ENCODE data around the gene SLC44A1. TPM values are rescaled to one million over a fixed set of nuclear protein-coding genes. Genes with fewer than 3 reads are reported as not detected.
"Not testable (repeated sequence)": the region's sequence is repeated elsewhere in the genome, so short reads cannot be mapped to it uniquely, and the experiment has no call there.

Gene SLC44A1
- polyA plus RNA-seq, 1 experiment: 6.6 TPM

DNA sequence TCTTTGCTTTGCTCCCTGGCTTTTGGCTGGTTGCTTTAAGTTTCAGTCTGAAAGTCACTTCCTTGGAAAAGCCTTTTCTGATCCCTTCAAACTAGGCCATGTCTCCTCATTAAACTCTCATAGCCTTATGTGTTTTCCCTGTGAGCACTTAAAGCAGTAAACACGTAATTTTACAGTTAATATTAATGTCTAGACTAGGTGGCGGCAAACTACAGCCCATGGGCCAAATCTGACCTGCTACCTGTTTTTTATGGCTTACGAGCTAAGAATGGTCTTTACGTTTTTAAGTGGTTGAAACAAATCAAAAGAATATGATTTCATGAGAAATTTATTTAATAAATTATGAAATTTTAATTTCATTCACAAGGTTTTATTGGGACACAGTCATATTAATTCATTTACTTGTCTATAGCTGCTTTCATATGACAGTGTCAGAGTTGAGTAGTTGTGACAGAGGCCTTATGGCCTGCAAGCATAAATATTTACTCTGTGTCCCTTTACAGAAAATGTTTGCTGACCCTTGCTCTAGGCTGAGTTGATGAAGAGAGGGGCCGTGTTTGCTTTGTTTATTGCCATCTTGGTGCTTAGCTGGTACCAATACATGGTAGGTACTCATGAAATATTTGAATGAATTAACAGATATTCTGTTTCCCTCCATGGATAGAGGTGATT is 7.4 kb downstream of the SLC44A1 start:
- ChIA-PET POLR2A (no interaction called here), CTCF (no interaction called here)
- TF ChIP-seq, protein P1, sequence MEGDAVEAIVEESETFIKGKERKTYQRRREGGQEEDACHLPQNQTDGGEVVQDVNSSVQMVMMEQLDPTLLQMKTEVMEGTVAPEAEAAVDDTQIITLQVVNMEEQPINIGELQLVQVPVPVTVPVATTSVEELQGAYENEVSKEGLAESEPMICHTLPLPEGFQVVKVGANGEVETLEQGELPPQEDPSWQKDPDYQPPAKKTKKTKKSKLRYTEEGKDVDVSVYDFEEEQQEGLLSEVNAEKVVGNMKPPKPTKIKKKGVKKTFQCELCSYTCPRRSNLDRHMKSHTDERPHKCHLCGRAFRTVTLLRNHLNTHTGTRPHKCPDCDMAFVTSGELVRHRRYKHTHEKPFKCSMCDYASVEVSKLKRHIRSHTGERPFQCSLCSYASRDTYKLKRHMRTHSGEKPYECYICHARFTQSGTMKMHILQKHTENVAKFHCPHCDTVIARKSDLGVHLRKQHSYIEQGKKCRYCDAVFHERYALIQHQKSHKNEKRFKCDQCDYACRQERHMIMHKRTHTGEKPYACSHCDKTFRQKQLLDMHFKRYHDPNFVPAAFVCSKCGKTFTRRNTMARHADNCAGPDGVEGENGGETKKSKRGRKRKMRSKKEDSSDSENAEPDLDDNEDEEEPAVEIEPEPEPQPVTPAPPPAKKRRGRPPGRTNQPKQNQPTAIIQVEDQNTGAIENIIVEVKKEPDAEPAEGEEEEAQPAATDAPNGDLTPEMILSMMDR (IDR thresholded peaks at IDR 0.05; ENCODE audit: insufficient read depth, low read depth, low read length): no peak
- Histone ChIP-seq H3K36me3 (ENCODE audit: control insufficient read depth, insufficient read depth, low read length) (no peaks in the 10 kb centered on the region), H3K4me3 (ENCODE audit: low read depth, low read length) (no peak overlapping the region), H3K27me3 (ENCODE audit: control insufficient read depth, insufficient read depth, low read length) (no peaks in the 10 kb centered on the region)
- DNase-seq (ENCODE audit: low read depth): no peak

DNA sequence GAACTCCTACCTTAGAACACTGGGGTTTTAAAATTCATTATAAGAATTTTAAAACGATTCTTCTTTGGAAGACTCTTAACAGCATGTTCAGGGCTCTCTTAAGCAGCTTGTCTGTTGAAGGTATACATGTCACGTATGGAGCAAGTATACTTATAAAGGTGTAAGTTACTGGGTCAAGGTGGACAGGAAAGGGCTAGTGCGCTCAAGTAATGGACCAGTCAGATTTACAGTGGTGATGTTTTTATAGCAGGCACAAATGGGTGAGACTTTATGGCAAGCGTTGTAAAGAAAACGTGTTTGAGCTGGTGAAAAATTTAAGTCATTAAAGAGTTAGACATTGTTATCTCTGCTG is 7.9 kb downstream of the SLC44A1 start:
- ChIA-PET CTCF (no interaction called here), POLR2A (no interaction called here)
- Histone ChIP-seq H3K27me3 (ENCODE audit: control insufficient read depth, insufficient read depth, low read length) (no peaks in the 10 kb centered on the region), H3K4me3 (ENCODE audit: low read depth, low read length) (no peak overlapping the region), H3K36me3 (ENCODE audit: control insufficient read depth, insufficient read depth, low read length) (no peaks in the 10 kb centered on the region)
- TF ChIP-seq, protein P1 (IDR thresholded peaks at IDR 0.05; ENCODE audit: insufficient read depth, low read depth, low read length): no peak
- DNase-seq (ENCODE audit: low read depth): no peak

DNA sequence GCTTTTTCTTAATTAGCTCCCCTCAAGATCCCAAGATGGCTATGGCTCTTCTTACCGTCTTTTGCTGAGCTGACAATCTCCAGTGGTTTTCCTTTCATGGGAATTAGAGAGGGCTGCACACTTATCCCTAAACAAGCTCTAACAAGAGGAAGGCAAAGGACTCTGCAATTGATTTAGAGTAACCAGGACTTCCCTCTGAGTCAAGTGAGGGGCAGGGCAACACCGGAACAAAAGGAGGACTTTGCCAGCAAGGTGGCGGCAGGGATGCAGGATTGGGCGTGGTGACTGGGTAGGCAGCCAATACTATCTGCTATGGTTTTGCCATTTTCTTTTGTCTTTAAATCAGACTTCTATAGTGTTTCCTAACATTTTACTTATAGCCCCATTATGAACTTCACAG is 9.8 kb downstream of the SLC44A1 start:
- no peak for DNase-seq (ENCODE audit: low read depth)
- H3K4me3 ChIP-seq (ENCODE audit: low read depth, low read length): no peak overlapping the region
- H3K36me3 ChIP-seq (ENCODE audit: control insufficient read depth, insufficient read depth, low read length): no peaks in the 10 kb centered on the region
- TF ChIP-seq, protein P1 (IDR thresholded peaks at IDR 0.05; ENCODE audit: insufficient read depth, low read depth, low read length): no peak
- ChIA-PET POLR2A (no interaction called here), CTCF (interaction anchor here (1.2 kb wide), 2 partner anchors 84 to 161 kb away, joined by 3 read pairs; no protein-coding TSS in a partner anchor)
- no peaks in the 10 kb centered on the region for H3K27me3 ChIP-seq (ENCODE audit: control insufficient read depth, insufficient read depth, low read length)

DNA sequence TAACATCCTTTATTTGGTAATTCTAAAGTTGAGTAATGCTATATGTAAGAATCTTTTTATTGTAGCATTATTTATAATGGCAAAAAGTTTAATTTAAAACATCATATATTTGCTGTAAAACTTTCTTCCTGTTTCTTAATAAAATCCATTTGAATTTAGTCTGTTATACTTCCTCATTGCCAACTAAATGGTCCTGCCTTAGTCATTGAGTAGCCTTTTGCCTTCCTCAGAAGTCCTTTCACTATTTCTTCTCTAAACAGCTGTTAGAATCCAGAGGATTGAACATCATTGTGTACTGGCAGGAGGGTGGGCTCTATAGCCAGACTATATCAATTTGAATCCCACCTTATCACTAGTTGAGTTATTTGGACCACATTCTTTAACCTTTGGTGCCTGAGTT is 11.0 kb downstream of the SLC44A1 start:
- ChIA-PET POLR2A (no interaction called here), CTCF (interaction anchor here (1.2 to 2.4 kb wide), 2 partner anchors 9 to 82 kb away, joined by 3 to 13 read pairs; no protein-coding TSS in a partner anchor)
- DNase-seq (ENCODE audit: low read depth): no peak
- TF ChIP-seq, protein P1 (IDR thresholded peaks at IDR 0.05; ENCODE audit: insufficient read depth, low read depth, low read length): no peak
- no peaks in the 10 kb centered on the region for H3K36me3 ChIP-seq (ENCODE audit: control insufficient read depth, insufficient read depth, low read length)
- H3K4me3 ChIP-seq (ENCODE audit: low read depth, low read length): no peak overlapping the region
- no peaks in the 10 kb centered on the region for H3K27me3 ChIP-seq (ENCODE audit: control insufficient read depth, insufficient read depth, low read length)

DNA sequence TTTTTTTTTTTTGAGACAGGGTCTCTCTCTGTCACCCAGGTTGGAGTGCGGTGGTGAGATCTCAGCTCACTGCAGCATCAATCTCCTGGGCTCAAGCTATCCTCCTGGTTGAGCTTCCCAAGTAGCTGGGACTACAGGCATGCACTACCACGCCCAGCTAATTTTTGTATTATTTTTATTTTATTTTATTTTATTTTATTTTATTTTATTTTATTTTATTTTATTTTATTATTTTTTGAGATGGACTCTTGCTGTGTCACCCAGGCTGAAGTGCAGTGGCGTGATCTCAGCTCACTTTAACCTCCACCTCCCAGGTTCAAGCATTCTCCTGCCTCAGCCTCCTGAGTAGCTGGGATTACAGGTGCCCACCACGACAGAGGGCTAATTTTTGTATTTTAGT is 12.1 kb downstream of the SLC44A1 start:
- DNase-seq (ENCODE audit: low read depth); H3K36me3 ChIP-seq (ENCODE audit: control insufficient read depth, insufficient read depth, low read length); POLR2A ChIA-PET; H3K4me3 ChIP-seq (ENCODE audit: low read depth, low read length); H3K27me3 ChIP-seq (ENCODE audit: control insufficient read depth, insufficient read depth, low read length): not testable (repeated sequence)
- CTCF ChIA-PET: interaction anchor here (0.6 to 2.4 kb wide), 2 partner anchors 10 to 13 kb away, joined by 3 to 13 read pairs; no protein-coding TSS in a partner anchor

DNA sequence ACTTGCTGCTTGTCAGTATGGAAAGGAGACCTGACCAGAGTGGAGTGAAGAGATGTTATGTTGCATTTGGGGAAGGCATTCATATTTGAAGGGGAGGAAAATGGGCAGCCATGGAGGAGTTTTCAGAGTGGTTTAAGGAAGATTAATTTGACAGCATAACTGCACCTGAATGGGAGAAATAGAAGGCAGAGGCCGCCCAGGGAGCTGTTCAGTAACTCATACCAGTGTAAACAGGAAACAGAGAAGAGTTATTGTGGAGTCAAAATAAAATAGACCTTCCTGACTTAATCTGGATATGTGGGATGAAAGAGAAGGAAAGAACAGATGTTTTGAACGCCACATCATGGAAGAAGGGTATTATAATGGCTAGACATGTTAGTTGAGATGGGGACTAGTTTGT is 13.4 kb downstream of the SLC44A1 start:
- CTCF ChIA-PET: no interaction called here
- no peak for DNase-seq (ENCODE audit: low read depth)
- POLR2A ChIA-PET: no interaction called here
- H3K4me3 ChIP-seq (ENCODE audit: low read depth, low read length): no peak overlapping the region
- H3K27me3 ChIP-seq (ENCODE audit: control insufficient read depth, insufficient read depth, low read length): no peaks in the 10 kb centered on the region
- H3K36me3 ChIP-seq (ENCODE audit: control insufficient read depth, insufficient read depth, low read length): no peaks in the 10 kb centered on the region
- TF ChIP-seq, protein P1 (IDR thresholded peaks at IDR 0.05; ENCODE audit: insufficient read depth, low read depth, low read length): no peak
